NB4 (cell line): Measurements from ENCODE around the gene RABGAP1.

ENCODE experiments used
- DNase-seq: peaks from one replicate; pipeline ENCODE4 v3.0.0; 2010; ENCODE audit warnings: low read depth
- H3K4me3 ChIP-seq: one replicate; pipeline ENCODE4 v1.5.1; 2011; ENCODE audit warnings: mild to moderate bottlenecking, low read depth, low read length, moderate library complexity
- MAX ChIP-seq: IDR thresholded peaks from 2 replicates; pipeline ENCODE4 v1.6.1; 2011; ENCODE audit warnings: low read depth, low read length
- MYC ChIP-seq: IDR thresholded peaks from 2 replicates; pipeline ENCODE4 v1.6.1; 2011; ENCODE audit warnings: low read depth, low read length
- POLR2A ChIP-seq: IDR thresholded peaks from 2 replicates; pipeline ENCODE4 v1.6.1; 2011; ENCODE audit warnings: mild to moderate bottlenecking; ENCODE audit not compliant: insufficient read length; ENCODE audit errors: extremely low read depth
- TF ChIP-seq, protein P1 (sequence below): IDR thresholded peaks from one replicate; pipeline ENCODE4 v1.5.1; 2012; ENCODE audit warnings: low read depth, low read length

The RABGAP1 gene

GRCh38 chr9:123084256-123084655, 143.4 kb downstream of the RABGAP1 start:
- no peak for TF ChIP-seq POLR2A
- TF ChIP-seq MYC = no peak
- TF ChIP-seq, protein P1, sequence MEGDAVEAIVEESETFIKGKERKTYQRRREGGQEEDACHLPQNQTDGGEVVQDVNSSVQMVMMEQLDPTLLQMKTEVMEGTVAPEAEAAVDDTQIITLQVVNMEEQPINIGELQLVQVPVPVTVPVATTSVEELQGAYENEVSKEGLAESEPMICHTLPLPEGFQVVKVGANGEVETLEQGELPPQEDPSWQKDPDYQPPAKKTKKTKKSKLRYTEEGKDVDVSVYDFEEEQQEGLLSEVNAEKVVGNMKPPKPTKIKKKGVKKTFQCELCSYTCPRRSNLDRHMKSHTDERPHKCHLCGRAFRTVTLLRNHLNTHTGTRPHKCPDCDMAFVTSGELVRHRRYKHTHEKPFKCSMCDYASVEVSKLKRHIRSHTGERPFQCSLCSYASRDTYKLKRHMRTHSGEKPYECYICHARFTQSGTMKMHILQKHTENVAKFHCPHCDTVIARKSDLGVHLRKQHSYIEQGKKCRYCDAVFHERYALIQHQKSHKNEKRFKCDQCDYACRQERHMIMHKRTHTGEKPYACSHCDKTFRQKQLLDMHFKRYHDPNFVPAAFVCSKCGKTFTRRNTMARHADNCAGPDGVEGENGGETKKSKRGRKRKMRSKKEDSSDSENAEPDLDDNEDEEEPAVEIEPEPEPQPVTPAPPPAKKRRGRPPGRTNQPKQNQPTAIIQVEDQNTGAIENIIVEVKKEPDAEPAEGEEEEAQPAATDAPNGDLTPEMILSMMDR = no peak
- no peak for TF ChIP-seq MAX
- H3K4me3 ChIP-seq = no peak overlapping the region
- DNase-seq = no peak

DNA sequence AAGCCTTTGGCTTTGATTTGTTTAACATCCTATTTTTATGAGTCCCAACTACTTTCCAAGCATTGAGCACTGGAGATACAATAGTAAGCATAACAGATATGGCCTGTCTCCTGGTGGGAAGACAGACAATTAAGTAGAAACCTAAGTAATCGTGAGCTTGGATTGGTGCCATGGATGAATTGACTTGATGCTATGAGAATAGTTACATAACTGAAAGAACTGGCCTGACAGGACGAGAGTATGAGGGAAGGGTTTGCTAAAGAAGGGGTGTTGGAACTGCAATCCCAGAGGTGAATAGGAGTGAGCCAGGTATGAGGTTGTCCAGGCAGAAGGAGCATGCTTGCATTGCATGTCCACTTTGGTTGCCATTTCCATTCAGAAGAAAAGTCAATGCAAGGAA, 145.1 kb downstream of the RABGAP1 start:
- DNase-seq = no peak
- TF ChIP-seq MAX = no peak
- TF ChIP-seq POLR2A = no peak
- no peak for TF ChIP-seq MYC
- TF ChIP-seq, protein P1 = no peak
- H3K4me3 ChIP-seq = no peak overlapping the region

GRCh38 chr9:123087359-123087888, 146.6 kb downstream of the RABGAP1 start:
- DNase-seq = no peak
- no peak overlapping the region for H3K4me3 ChIP-seq
- TF ChIP-seq, protein P1 = no peak
- TF ChIP-seq MYC (no peak), MAX (no peak), POLR2A (no peak)

- TF ChIP-seq MAX (no peak), POLR2A (no peak), MYC (no peak)
- TF ChIP-seq, protein P1 = no peak
- DNase-seq = no peak
- no peak overlapping the region for H3K4me3 ChIP-seq
These were observed 148.2 kb downstream of the RABGAP1 start for GRCh38 chr9:123089040-123089439.

DNA sequence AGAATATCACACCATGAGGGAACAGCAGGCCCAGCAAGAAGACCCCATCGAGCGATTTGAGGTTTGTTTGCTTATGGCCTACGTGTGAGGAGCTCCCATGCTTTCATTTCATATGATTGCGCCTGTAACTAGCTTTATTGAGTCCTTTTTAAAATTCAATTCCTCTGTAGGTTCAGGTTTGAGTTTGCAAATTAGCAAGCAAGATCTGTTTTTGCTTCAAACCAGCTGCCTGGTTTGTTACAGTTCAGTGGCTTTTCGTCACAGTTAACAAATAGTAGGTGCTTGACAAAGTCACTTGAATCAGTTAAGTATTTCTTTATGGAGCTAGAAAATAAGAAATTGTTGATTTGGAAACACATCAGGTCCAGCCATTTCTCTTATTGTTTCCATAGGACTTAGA, 149.0 kb downstream of the RABGAP1 start:
- TF ChIP-seq MAX = no peak
- TF ChIP-seq, protein P1 = no peak
- no peak for TF ChIP-seq MYC
- no peak for TF ChIP-seq POLR2A
- H3K4me3 ChIP-seq = no peak overlapping the region
- no peak for DNase-seq
